Uterus (tissue), 2 donors: ENCODE results near the gene PLAAT5.

Experiments used
- CTCF ChIP-seq, 4 experiments: fragments of 200-600 bp in 2 of 4; fragments of 450-650 bp in 2 of 4; sonication (generic) in 2 of 4; IDR thresholded peaks; one replicate each; pipeline ENCODE4 v1.5.1; 2016 to 2019; ENCODE audit warnings: antibody characterized with exemption in 4 of 4, mild to moderate bottlenecking in 2 of 4, moderate library complexity in 1 of 4
- POLR2A ChIP-seq, 2 donors: fragments of 450-650 bp; IDR thresholded peaks; one replicate each; pipeline ENCODE4 v1.6.1; 2016; ENCODE audit warnings: antibody characterized with exemption in 2 of 2, mild to moderate bottlenecking in 1 of 2, moderate library complexity in 1 of 2

DNA sequence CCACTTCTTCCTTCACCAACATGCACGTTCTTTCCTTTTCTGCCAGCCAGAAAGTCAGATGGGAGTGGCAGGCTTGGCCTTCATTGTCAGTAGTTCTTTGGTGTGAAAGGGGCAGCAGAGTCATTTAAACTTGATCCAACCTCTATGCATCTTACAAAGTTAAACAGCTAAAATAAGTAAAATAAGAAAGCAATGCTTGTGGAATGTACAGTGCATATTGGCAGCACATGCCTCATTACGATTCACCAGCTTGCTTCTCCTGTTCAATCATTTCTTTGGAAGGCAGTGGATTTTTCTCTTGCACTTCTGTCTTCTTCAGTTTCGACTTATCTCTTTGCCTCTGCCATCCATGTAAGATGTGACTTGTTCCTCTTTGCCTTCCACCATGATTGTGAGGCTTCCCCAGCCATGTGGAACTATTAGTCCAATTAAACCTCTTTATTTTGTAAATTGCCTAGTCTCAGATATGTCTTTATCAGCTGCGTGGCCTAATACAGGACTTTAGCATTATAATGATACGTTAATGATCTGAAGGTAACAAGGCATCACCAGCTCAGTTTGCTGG, 29.7 kb upstream of the PLAAT5 start:
- TF ChIP-seq POLR2A (IDR thresholded peaks at IDR 0.05) = no peak
- no peak for TF ChIP-seq CTCF (IDR thresholded peaks at IDR 0.05)
